ENCODE measurements around the gene RFFL. TPM values are rescaled to one million over a fixed set of nuclear protein-coding genes. Genes with fewer than 3 reads are reported as not detected.
A peak's percentile ranks its signal among the peaks of the same experiment; 100 is the strongest.
"Not testable (repeated sequence)": the region's sequence is repeated elsewhere in the genome, so short reads cannot be mapped to it uniquely, and the experiment has no call there.

Gene RFFL
- total RNA-seq (2014; rRNA removed; shearing (Covaris generic); ENCODE audit: low replicate concordance) = 75.3 and 76.0 TPM in 2 replicates

DNA sequence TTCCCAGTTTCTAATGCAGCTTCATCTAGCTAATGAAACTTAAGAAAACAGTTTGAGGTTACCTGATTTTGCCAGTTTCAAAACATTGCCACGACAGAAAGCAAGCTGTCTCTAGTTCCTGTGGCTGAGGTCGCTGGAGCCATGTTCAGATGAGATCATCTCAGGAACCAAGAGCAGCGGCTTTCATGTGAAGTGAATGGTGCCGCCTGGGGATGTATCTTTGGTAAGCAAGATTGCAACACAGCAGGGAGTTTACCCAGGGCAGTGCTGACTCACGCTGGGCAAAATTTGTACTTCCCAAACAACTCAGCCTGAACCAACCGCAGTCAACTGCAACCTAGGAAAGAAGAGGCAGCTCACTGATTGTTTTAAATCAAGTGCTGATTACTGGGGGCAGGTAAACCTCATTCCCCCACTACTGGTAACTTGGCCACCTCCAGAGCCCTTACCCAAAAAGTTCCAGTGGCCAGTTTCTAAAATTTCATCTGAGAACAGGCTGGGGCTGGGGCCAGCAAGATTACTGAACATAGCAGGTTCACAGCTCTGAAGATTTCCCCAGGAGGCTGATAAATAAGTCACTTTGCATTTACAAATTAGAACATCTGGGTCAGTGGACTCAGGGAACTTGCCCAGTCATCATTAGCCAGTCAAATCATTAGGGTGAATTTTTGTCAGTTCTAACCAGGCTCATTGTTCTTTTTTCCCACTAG, at the start of gene RFFL:
Gene RFFL (minus strand): TSS at position 194 of the 710 bp plus-strand sequence. CDS start 37,154 bp downstream, outside the sequence.
- in situ Hi-C loops (cut with HindIII; ENCODE audit: low pct_unique_long_range_greater_than_20kb, low sequenced_read_pairs) = no loop called here
- peak; percentile 97 for DNase-seq (ENCODE audit: low read depth)

- in situ Hi-C loops (cut with HindIII; ENCODE audit: low pct_unique_long_range_greater_than_20kb, low sequenced_read_pairs); DNase-seq (ENCODE audit: low read depth): not testable (repeated sequence)
Observed at GRCh38 chr17:35110791-35111190, 47.3 kb upstream of the RFFL start.

- in situ Hi-C loops (cut with HindIII; ENCODE audit: low pct_unique_long_range_greater_than_20kb, low sequenced_read_pairs) = no loop called here
- DNase-seq (ENCODE audit: low read depth) = no peak
Observed at GRCh38 chr17:35104844-35105450, 41.4 kb upstream of the RFFL start.

DNA sequence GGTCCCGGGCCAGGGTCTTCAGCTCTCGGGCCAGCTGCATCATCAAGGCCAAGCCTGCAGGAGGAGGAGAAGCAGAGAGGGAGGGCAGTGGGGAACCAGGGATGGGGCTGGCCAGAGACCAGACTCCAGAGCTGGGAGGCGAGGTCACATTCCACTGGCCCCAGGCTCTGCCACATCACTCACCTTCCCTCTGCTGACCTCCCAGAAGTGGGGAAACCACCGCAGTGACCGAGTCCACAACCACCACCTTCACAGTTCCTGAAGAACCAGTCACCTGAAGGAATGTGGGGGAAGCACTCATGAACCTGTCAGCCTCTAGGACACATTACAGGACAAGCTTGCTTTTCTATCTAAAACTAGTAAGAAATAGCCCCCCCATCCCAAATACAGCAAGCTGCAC, 39.8 kb upstream of the RFFL start:
- in situ Hi-C loops (cut with HindIII; ENCODE audit: low pct_unique_long_range_greater_than_20kb, low sequenced_read_pairs) = no loop called here
- DNase-seq (ENCODE audit: low read depth) = no peak

- in situ Hi-C loops (cut with HindIII; ENCODE audit: low pct_unique_long_range_greater_than_20kb, low sequenced_read_pairs) = no loop called here
- DNase-seq (ENCODE audit: low read depth) = no peak
Observed at GRCh38 chr17:35101725-35102124, 38.2 kb upstream of the RFFL start.

DNA sequence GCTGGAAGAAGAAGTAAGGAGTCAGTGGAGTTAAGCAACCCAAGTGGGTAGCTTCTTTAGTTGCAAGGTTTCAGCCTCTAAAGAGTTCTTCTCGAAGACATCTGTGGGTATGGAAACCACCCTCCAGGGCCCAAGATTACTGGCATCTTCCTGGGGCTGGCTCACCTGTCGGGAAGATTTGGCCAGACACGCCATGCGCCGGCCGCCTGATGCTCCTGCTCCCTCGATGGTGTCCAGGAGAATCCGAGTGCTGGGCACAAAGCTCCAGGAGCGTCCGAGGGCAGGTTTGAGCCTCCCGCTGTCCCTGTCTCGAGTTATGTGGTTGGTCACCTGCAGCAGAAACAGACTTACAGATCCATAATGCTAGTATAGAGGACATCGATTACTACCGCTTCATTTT, 37.5 kb upstream of the RFFL start:
- no peak for DNase-seq (ENCODE audit: low read depth)
- in situ Hi-C loops (cut with HindIII; ENCODE audit: low pct_unique_long_range_greater_than_20kb, low sequenced_read_pairs) = no loop called here

- in situ Hi-C loops (cut with HindIII; ENCODE audit: low pct_unique_long_range_greater_than_20kb, low sequenced_read_pairs) = no loop called here
- DNase-seq (ENCODE audit: low read depth) = peak; percentile 40
Observed at GRCh38 chr17:35099908-35100307, 36.4 kb upstream of the RFFL start.

GRCh38 chr17:35097776-35098175, 34.3 kb upstream of the RFFL start:
- in situ Hi-C loops (cut with HindIII; ENCODE audit: low pct_unique_long_range_greater_than_20kb, low sequenced_read_pairs) = no loop called here
- no peak for DNase-seq (ENCODE audit: low read depth)

DNA sequence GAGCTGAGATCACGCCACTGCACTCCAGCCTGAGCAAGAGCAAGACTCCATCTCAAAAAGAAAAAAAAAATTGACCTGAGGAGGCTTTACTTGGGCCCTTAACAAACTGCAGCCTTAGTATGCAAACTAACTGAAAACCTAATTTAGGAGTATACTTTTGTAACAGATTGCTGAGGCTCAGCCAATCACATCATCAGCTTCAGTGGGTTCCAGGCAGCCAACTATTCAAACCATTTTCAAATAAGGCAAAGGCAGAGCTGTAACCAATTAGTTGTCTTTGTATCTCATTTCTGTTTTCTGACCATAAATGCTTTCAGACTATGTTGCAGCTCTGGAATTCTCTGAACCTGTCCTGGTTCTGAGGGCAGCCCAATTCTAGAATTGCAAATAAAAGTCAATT, 32.2 kb upstream of the RFFL start:
- DNase-seq (ENCODE audit: low read depth) = no peak
- in situ Hi-C loops (cut with HindIII; ENCODE audit: low pct_unique_long_range_greater_than_20kb, low sequenced_read_pairs) = no loop called here

GRCh38 chr17:35094902-35095301, 31.4 kb upstream of the RFFL start:
- in situ Hi-C loops (cut with HindIII; ENCODE audit: low pct_unique_long_range_greater_than_20kb, low sequenced_read_pairs) = no loop called here
- peak; percentile 67 for DNase-seq (ENCODE audit: low read depth)

DNA sequence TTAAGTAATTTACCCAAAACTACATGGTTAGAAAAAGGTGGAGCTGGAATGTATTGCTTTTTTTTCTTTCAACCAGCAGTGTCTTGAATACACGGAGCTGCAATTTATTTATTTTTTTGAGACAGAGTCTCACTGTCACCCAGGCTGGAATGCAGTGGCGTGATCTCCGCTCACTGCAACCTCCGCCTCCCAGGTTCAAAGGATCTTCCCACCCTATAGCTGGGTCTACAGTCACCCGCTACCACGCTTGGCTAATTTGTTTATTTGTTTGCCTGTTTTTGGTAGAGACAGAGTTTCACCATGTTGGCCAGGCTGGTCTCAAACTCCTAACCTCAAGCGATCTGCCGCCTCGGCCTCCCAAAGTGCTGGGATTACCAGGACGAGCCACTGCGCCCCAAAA, 27.2 kb upstream of the RFFL start:
- DNase-seq (ENCODE audit: low read depth); in situ Hi-C loops (cut with HindIII; ENCODE audit: low pct_unique_long_range_greater_than_20kb, low sequenced_read_pairs): not testable (repeated sequence)

DNA sequence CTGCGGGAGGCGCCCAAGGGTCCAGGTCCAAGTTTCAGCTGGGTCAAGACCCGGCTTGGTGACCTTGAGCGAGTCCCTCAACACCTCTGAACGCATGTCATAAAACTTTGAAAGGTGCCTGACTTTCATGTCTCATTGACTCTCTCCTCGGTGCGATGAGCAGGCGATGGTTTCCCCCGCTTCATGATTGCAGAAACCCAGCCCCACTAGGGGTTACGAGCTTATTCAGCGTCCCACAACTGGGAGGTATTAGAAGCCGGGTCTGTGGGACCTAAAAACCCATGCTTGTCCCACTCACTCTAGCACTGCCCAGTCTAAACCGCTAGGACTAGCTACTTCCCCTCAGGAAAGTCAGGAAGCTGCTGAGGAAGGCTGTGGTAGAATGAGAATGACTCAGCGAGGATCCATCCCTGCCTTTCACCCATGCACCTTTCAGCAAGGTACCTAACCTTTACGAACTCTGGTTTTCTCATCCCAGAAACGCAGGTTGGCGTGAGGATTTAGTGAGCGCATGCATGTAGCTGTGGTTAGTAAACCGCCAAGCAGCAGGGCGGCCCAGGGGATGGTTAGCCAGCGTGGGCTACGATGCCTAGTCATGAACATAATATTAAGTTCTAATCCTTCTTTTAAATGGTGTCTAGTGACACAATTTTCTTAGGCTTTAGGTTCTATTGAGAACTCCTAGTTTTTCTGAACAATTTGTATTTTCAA, 26.2 kb upstream of the RFFL start:
- in situ Hi-C loops (cut with HindIII; ENCODE audit: low pct_unique_long_range_greater_than_20kb, low sequenced_read_pairs) = no loop called here

DNA sequence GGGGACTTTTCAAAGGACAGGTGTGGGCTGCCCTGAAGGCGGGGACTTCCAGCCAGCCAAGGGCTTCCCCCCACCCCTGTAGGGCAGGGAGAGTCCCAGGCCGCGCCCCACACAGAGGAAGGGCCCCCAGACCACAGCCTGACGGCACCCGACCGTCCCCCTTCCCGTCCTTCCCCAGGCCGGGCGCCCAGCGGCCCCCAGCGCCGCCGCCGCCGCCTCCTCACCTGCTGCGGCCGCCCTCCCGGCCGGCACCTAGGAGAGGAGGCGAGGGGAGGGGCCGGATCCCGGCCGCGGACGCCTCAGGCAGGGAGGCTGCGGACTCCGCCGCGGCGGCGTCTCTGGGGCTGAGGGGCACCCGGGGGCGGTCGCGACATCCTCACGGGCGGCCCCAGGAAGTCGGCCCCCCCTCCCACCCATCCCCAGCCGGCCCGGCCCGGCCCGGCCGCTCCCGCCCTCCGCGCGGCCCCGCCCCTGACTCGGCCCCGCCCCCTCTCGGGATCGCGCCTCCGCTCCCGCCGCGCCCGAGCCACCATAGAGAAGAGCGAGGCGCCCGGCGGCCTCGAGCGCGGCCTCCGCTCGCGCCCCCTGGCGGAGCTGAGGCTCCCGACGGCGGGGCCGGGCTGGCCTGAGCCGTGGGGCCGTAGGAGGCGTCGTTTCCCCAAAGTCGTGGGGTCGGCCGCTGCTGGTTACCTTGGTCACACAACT, 25.5 kb upstream of the RFFL start:
- DNase-seq (ENCODE audit: low read depth) = peak; percentile 89
- in situ Hi-C loops (cut with HindIII; ENCODE audit: low pct_unique_long_range_greater_than_20kb, low sequenced_read_pairs) = no loop called here

More for the DNA sequence above, 26.2 kb upstream of the RFFL start:
- DNase-seq (ENCODE audit: low read depth) = peak; percentile 76

- in situ Hi-C loops (cut with HindIII; ENCODE audit: low pct_unique_long_range_greater_than_20kb, low sequenced_read_pairs) = no loop called here
Observed at GRCh38 chr17:35088356-35088880, 24.9 kb upstream of the RFFL start.

GRCh38 chr17:35087731-35088355, 24.3 kb upstream of the RFFL start:
- no peak for DNase-seq (ENCODE audit: low read depth)
- in situ Hi-C loops (cut with HindIII; ENCODE audit: low pct_unique_long_range_greater_than_20kb, low sequenced_read_pairs) = no loop called here

More at GRCh38 chr17:35088356-35088880, 24.9 kb upstream of the RFFL start:
- peak; percentile 67 for DNase-seq (ENCODE audit: low read depth)

- in situ Hi-C loops (cut with HindIII; ENCODE audit: low pct_unique_long_range_greater_than_20kb, low sequenced_read_pairs) = no loop called here
- peak; percentile 83 for DNase-seq (ENCODE audit: low read depth)
Observed at GRCh38 chr17:35086931-35087573, 23.5 kb upstream of the RFFL start.

GRCh38 chr17:35086164-35086563, 22.7 kb upstream of the RFFL start:
- DNase-seq (ENCODE audit: low read depth) = no peak
- in situ Hi-C loops (cut with HindIII; ENCODE audit: low pct_unique_long_range_greater_than_20kb, low sequenced_read_pairs) = no loop called here

DNA sequence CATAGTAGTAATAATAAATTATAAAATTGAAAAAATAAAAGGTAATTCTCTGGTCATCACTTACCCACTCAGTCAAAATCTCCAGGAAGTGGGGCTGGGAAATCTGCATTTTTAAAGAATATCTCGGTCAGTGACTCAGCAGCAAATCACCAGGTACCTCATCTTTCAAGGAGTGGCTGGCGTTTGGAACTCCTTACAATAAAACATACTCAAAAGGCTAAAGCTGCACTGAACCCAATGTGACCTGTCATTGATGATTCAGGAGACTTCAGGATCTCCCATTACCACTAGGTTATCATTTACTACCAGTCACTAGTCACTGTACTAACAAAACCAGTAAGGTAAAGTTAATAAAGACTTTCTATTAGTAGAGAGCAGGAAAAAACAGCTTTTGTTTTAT, 21.5 kb upstream of the RFFL start:
- DNase-seq (ENCODE audit: low read depth) = peak; percentile 92
- in situ Hi-C loops (cut with HindIII; ENCODE audit: low pct_unique_long_range_greater_than_20kb, low sequenced_read_pairs) = no loop called here

Data from Caki2 (cell line).